HG02678 (cell line): ENCODE data around the gene COMMD1.
"Not testable (repeated sequence)": the region's sequence is repeated elsewhere in the genome, so short reads cannot be mapped to it uniquely, and the experiment has no call there.

Source experiments
- ATAC-seq: cut with Tn5 transposase; IDR thresholded peaks from one replicate; pipeline ENCODE4 v1.9.1; 2021; ENCODE audit warnings: mild to moderate bottlenecking, moderate library complexity; ENCODE audit not compliant: unreplicated experiment

COMMD1 gene

DNA sequence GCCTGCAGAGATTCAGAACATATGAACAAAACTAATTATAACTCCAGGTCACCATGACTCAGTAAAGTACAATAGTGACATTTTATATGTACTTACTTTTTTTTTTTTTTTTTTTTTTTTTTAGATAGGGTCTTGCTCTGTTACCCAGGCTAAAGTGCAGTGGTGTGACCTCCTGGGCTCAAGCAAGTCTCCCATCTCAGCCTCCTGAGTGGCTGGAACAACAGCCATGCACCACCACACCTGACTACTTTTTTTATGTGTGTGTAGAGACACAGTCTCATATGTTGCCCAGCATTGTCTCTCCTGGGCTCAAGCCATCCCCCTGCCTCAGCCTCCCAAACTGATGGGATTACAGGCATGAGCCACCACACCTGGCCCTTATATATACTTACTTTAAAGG lies 159.8 kb downstream of the COMMD1 start:
- ATAC-seq = no peak

DNA sequence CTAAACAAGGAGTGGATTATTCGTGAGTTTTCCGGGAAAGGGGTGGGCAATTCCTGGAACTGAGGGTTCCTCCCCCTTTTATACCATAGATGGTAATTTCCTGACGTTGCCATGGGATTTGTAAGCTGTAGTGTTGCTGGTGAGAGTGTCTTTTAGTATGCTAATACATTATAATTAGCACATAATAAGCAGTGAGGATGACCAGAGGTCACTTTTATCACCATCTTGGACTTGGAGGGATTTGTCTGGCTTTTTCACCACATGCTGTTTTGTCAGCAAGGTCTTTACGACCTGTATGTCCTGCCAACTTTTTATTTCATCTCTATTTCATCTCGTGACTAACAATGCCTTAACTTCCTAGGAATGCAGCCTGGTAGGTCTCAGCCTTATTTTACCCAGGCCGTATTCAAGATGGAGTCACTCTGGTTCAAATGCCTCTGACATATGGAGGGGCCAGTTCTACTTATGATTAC lies 165.7 kb downstream of the COMMD1 start:
- no peak for ATAC-seq

DNA sequence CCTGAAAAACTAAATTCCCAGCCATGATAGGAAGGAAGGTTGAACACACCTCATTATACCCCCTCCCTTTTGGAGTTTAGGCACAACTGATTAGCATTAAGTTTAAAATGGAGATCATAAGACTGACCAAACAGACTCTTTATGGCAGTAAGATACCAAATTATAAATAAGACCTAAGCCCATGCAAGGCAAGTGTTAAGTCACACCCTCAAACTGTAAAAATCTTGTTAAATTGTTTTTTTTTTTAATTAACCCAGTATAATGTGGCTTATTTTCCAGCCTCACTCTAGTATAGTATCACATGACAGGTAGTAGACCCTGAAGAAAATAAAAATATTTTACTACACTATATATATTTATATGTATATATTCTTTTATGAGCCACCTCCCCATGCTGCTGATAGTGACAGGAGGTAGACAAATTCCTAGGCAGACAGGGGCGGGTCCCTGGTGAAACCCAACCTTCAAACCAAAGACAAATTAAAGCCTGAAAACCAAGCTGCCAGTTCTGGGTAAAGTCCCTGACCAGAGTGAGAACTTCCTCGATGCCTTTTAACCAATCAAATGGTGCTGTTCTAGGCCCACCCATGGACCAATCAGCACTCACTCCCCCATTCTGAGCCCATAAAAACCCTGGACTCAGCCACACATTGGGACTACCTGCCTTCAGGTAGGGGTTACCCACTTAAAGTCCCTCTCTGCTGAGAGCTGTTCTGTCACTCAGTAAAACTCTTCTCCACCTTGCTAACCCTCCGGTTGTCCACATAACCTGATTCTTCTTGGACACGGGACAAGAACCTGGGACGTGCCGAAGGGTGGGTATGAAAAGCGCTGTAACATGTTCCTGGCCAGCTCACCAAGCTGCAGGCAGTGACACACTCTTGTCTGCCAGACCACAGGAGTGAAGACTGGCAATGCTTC lies 166.5 kb downstream of the COMMD1 start:
- ATAC-seq = no peak

GRCh38 chr2:62074233-62074632 lies 168.8 kb downstream of the COMMD1 start:
- ATAC-seq = no peak

DNA sequence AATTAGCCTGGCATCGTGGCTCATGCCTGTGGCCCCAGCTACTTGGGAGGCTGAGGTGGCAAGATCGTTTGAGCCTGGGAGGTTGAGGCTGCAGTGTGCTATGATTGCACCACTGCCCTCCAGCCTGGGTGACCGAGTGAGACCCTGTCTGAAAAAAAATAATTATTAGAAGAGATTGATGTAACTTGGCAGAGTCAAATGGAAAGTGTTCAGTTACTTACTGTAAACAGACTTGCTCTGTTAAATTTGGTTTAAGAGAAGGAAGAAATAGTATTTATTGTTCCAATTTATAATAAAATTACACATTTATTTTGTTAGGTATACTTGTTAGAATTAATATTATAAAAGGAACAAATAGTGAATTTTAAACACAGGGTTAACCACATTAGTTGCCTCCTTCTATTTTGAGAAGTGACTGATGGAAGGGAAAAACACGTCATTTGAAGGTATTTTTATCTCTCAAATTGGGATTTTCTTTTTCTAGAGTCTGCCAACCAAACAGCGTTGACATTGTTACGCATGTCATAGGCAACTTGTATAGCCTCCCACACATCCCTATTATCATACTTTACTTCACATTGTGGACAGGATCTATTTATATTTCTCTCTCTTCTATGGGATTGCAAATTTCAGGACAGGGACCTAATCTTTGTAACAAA lies 171.6 kb downstream of the COMMD1 start:
- no peak for ATAC-seq

GRCh38 chr2:62084801-62085200 lies 179.3 kb downstream of the COMMD1 start:
- no peak for ATAC-seq

DNA sequence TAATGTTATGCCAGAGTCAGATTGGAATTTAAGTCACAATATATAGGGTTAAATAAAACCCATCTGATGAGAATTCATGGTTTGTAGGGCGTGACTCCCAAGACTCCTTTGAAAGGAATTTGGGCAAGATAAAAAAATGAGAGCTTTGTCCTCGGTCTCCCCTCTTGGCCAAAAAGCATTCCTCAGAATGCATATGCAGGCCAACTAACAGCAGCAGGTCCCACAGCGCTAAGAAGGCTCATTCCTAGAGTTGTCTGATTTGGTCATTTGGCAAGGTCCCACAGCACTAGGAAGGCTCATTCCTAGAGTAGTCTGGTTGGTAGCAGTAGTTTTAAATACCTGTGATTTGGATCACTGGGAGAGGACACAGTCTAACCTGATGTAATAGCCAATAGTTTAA lies 184.2 kb downstream of the COMMD1 start:
- ATAC-seq = no peak

- no peak for ATAC-seq
Measured at GRCh38 chr2:62091471-62091870, 186.0 kb downstream of the COMMD1 start.

DNA sequence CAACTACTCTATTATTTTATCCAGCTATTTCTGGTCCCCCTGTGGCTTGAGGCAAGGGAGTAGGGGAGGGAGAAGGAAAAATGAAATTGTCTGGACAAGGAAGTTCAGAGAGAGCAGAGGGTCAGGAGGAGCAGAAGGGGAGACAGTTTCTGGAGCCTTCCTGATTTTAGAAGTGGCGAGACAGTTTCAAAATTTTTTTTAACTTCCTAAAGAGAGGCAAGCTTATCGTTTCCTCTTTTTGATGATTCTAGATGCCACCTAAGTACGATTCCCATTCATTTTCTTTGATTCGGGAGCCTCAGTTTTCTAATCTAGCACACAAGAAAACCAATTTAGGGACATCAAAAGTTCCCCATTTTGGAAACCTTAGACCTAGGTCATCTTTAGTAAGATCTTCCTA lies 193.6 kb downstream of the COMMD1 start:
- ATAC-seq = peak; percentile 3

- ATAC-seq = peak; percentile 88
Measured at GRCh38 chr2:62099523-62100175, 194.2 kb downstream of the COMMD1 start.

GRCh38 chr2:62101886-62102285 lies 196.4 kb downstream of the COMMD1 start:
- no peak for ATAC-seq

- no peak for ATAC-seq
Measured at GRCh38 chr2:62102402-62102920, 197.0 kb downstream of the COMMD1 start.

GRCh38 chr2:62109554-62109953 lies 204.1 kb downstream of the COMMD1 start:
- ATAC-seq = no peak

DNA sequence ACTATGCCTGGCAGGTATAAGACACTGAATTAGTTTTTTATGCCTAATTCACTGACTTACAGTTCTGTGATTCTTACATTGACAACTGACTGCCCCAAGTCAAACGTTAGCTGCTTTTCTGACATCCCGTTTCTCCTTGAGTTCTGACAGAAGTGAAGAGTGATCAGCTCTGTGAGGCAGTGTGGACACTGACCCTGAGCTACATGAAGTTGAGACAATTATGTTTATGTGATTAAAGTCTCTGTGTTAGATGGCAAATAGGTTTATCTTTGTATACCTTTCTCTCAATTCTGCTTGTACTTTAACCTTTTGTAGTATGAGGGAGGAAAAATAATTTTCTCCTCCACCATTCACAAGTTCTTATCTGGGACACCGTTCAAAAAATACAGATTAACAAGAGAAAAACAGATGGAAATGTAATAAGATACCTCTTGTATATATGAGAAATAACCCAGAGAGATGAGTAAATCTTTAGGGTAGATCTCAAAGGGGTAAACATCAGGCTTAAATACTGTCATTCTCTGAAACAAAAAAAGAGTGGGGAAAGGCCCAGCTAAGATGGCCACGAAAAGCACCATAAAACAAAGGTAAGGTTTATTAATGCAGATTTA lies 205.0 kb downstream of the COMMD1 start:
- no peak for ATAC-seq

DNA sequence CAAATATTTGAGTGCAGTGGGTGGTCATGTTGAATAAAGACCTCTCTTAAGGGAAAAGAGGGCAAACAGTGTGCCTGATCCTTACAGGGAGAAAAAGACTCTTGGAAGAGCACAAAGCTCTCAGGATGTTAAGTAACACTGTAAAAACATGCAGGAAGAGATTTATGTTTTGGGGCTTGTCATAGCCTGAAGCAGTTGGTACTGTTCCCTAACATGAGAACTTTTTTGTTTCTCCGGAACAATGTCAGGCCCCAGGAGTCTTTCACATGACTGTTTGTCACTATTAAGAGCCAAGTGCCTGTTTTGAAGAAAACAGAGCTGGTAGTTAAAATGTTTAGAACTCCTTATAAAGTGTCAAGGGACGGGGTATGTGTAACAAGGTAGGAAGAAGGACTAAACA lies 206.7 kb downstream of the COMMD1 start:
- ATAC-seq = no peak

DNA sequence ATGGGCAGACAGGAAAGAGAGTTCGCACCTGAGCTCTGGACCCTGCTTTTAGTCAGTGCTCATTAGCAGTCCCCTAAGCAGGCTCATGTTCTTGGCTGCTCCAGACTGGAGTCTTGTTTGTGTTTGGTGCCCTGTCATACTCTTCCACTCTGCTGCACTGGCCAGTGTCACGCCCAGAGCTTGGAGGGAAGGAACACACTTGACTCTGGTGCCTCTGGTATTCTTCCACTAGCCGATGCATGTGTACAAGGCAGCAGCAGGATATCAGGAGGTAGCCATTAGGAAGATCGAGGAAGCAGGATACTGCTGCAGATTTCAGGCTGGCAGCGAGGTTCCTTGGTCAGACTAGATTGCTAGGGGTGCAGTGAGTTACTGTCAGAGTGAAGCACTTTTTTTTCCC lies 209.1 kb downstream of the COMMD1 start:
- no peak for ATAC-seq

- no peak for ATAC-seq
Measured at GRCh38 chr2:62116983-62117382, 211.5 kb downstream of the COMMD1 start.

DNA sequence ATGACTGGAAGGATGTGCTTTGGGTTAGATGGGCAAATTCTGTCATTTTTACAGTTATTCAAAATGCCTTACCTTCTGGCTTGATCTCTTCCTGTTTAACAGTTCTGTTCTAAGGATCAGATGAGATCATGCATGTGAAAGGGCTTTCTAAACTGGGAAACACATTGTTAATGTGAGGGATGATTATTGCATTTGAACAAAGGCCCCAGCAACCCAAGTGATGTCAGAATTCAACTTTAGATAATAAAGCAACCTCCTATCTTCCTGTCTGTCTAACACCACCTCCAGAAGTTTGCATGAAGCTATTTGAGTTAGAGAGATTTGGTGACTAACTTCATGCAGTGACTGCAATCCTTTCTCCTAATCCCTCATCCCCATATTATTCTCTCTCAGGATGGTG lies 212.7 kb downstream of the COMMD1 start:
- no peak for ATAC-seq

DNA sequence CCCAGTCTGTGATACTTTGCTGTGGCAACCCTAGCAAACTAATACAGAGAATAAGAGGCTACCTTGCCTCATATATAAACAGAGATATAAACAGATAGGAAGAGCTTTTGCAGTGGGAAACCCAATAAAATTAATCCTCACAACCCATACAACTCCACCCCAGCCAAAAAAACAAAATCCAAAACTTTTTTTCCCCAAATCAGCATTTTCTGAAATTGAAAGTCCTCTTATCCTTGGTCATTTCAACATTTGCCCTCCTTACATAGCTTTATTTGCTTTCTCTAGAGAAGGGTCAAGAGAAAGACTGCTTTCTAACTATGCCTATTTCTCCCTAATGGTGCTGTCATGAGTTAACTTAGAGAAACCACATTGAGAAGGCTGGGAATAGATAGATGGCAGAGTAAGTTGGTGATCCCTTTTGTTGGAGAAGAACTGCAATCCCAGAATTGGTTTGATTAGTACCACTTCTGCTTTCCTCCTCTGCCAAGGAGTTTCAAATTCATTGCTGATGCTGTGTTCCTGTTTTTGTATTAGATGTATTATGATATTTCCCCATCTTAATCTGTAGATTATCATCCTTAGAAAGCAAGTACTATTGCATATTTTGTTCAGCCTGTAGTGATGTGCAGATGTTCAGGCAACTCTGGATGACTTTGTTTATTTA lies 214.0 kb downstream of the COMMD1 start:
- ATAC-seq = no peak

- ATAC-seq = not testable (repeated sequence)
Measured at GRCh38 chr2:62126239-62126638, 220.8 kb downstream of the COMMD1 start.
